HS-27A (cell line): ENCODE results near the gene NAA50.

ENCODE experiments used
- DNase-seq: peaks from one replicate; pipeline ENCODE4 v3.0.0-alpha.2; 2012; ENCODE audit warnings: low read depth, missing footprints

NAA50 gene

GRCh38 chr3:113741620-113742019 lies 4.4 kb downstream of the NAA50 start:
- DNase-seq, result no peak

GRCh38 chr3:113741086-113741485 lies 5.0 kb downstream of the NAA50 start:
- DNase-seq, result no peak

- peak; percentile 31 for DNase-seq
Measured at GRCh38 chr3:113736548-113737089, 9.4 kb downstream of the NAA50 start.

GRCh38 chr3:113731694-113732093 lies 14.4 kb downstream of the NAA50 start:
- DNase-seq, result no peak

GRCh38 chr3:113730550-113730949 lies 15.5 kb downstream of the NAA50 start:
- DNase-seq, result no peak

GRCh38 chr3:113728661-113729060 lies 17.4 kb downstream of the NAA50 start:
- no peak for DNase-seq

GRCh38 chr3:113721636-113722035 lies 24.4 kb downstream of the NAA50 start:
- no peak for DNase-seq

- DNase-seq, result no peak
Measured at GRCh38 chr3:113719758-113720157, 26.3 kb downstream of the NAA50 start.

- DNase-seq, result no peak
Measured at GRCh38 chr3:113719294-113719693, 26.8 kb downstream of the NAA50 start.

- no peak for DNase-seq
Measured at GRCh38 chr3:113717818-113718217, 28.2 kb downstream of the NAA50 start.

- DNase-seq, result no peak
Measured at GRCh38 chr3:113717308-113717707, 28.7 kb downstream of the NAA50 start.

GRCh38 chr3:113714702-113715101 lies 31.3 kb downstream of the NAA50 start:
- DNase-seq, result no peak

- DNase-seq, result no peak
Measured at GRCh38 chr3:113712129-113712528, 33.9 kb downstream of the NAA50 start.

- no peak for DNase-seq
Measured at GRCh38 chr3:113707835-113708234, 38.2 kb downstream of the NAA50 start.

- DNase-seq, result no peak
Measured at GRCh38 chr3:113698956-113699355, 47.1 kb downstream of the NAA50 start.

- no peak for DNase-seq
Measured at GRCh38 chr3:113698213-113698742, 47.8 kb downstream of the NAA50 start.

- no peak for DNase-seq
Measured at GRCh38 chr3:113697500-113698090, 48.5 kb downstream of the NAA50 start.

GRCh38 chr3:113696658-113697499 lies 49.2 kb downstream of the NAA50 start:
- peak; percentile 95 for DNase-seq

GRCh38 chr3:113695786-113696645 lies 50.0 kb downstream of the NAA50 start, which contains the start of gene USF3:
Gene USF3 (minus strand): TSS chr3:113696642. CDS start chr3:113674878, 21,764 bp downstream.
- DNase-seq, result no peak

GRCh38 chr3:113695431-113695785 lies 50.6 kb downstream of the NAA50 start:
- DNase-seq, result no peak

GRCh38 chr3:113690482-113690881 lies 55.6 kb downstream of the NAA50 start:
- no peak for DNase-seq
